ENCODE measurements around the gene FAM131C.
"Not testable (repeated sequence)": the region's sequence is repeated elsewhere in the genome, so short reads cannot be mapped to it uniquely, and the experiment has no call there.

The FAM131C gene

GRCh38 chr1:16057314-16057915 lies 16.0 kb downstream of the FAM131C start:
- DNase-seq = not testable (repeated sequence)

GRCh38 chr1:16056521-16056912 lies 16.9 kb downstream of the FAM131C start:
- DNase-seq = not testable (repeated sequence)

- peak; percentile 83 for DNase-seq
Observed at GRCh38 chr1:16055613-16056520, 17.6 kb downstream of the FAM131C start.

- DNase-seq = no peak
Observed at GRCh38 chr1:16054598-16055540, 18.6 kb downstream of the FAM131C start.

GRCh38 chr1:16053781-16054502 lies 19.5 kb downstream of the FAM131C start:
- no peak for DNase-seq

- DNase-seq = not testable (repeated sequence)
Observed at GRCh38 chr1:16051949-16052348, 21.5 kb downstream of the FAM131C start.

- no peak for DNase-seq
Observed at GRCh38 chr1:16051039-16051438, 22.4 kb downstream of the FAM131C start.

- DNase-seq = no peak
Observed at GRCh38 chr1:16050328-16050727, 23.1 kb downstream of the FAM131C start.

- peak; percentile 27 for DNase-seq
Observed at GRCh38 chr1:16048573-16049189, 24.8 kb downstream of the FAM131C start.

- DNase-seq = no peak
Observed at GRCh38 chr1:16047791-16048475, 25.5 kb downstream of the FAM131C start.

GRCh38 chr1:16046842-16047241 lies 26.6 kb downstream of the FAM131C start:
- DNase-seq = no peak

- DNase-seq = no peak
Observed at GRCh38 chr1:16043950-16044349, 29.5 kb downstream of the FAM131C start.

GRCh38 chr1:16043521-16043920 lies 29.9 kb downstream of the FAM131C start, which contains the start of gene CLCNKB:
CLCNKB (plus strand) TSS chr1:16043782; CDS start chr1:16044493, 711 bp downstream.
- DNase-seq = no peak

- DNase-seq = not testable (repeated sequence)
Observed at GRCh38 chr1:16042654-16043053, 30.8 kb downstream of the FAM131C start.

GRCh38 chr1:16042096-16042495 lies 31.4 kb downstream of the FAM131C start:
- no peak for DNase-seq

- no peak for DNase-seq
Observed at GRCh38 chr1:16041200-16041599, 32.3 kb downstream of the FAM131C start.

- DNase-seq = not testable (repeated sequence)
Observed at GRCh38 chr1:16039871-16040270, 33.6 kb downstream of the FAM131C start.

GRCh38 chr1:16038620-16038912 lies 34.9 kb downstream of the FAM131C start:
- DNase-seq = no peak

- not testable (repeated sequence) for DNase-seq
Observed at GRCh38 chr1:16036461-16036860, 37.0 kb downstream of the FAM131C start.

GRCh38 chr1:16033103-16033632 lies 40.3 kb downstream of the FAM131C start:
- DNase-seq = not testable (repeated sequence)

All from NCI-H526 treated with DMSO at 0.1 percent for 48 hours (cell line).